Fibroblast of pulmonary artery (primary cell): Measurements from ENCODE around the gene ENPP6.

Experiments
- DNase-seq: peaks from one replicate; pipeline ENCODE4 v3.0.0-alpha.2; 2010; ENCODE audit warnings: low read depth
- H3K4me3 ChIP-seq: replicated peaks from 2 replicates; pipeline ENCODE4 v1.5.1; 2011; ENCODE audit warnings: low read depth, mild to moderate bottlenecking, control low read depth, low read length, moderate library complexity
- TF ChIP-seq, protein P1 (sequence below): IDR thresholded peaks from 2 replicates; pipeline ENCODE4 v1.5.1; 2011; ENCODE audit warnings: mild to moderate bottlenecking, control low read depth, low read length, inconsistent platforms; ENCODE audit errors: missing control alignments

The ENPP6 gene

DNA sequence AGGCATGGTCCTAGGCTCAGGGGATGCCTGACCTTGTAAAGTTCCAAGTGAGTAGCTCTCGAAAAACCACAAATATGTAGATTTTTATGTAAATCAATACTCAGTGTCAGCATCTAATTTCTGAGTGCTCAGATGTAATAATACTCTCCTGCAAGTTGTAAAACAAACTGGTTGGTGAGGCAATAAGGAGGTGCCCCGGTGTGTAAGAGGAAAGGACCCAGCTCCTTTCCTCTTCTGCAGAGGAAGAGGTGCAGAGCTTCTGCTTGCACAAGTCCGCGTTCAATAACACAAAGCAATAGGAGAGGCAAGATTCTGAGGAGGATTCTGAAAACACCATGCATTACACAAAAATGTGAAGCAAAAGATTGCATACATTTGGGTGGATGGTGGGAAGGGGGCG is 43.6 kb upstream of the ENPP6 start:
- TF ChIP-seq, protein P1, sequence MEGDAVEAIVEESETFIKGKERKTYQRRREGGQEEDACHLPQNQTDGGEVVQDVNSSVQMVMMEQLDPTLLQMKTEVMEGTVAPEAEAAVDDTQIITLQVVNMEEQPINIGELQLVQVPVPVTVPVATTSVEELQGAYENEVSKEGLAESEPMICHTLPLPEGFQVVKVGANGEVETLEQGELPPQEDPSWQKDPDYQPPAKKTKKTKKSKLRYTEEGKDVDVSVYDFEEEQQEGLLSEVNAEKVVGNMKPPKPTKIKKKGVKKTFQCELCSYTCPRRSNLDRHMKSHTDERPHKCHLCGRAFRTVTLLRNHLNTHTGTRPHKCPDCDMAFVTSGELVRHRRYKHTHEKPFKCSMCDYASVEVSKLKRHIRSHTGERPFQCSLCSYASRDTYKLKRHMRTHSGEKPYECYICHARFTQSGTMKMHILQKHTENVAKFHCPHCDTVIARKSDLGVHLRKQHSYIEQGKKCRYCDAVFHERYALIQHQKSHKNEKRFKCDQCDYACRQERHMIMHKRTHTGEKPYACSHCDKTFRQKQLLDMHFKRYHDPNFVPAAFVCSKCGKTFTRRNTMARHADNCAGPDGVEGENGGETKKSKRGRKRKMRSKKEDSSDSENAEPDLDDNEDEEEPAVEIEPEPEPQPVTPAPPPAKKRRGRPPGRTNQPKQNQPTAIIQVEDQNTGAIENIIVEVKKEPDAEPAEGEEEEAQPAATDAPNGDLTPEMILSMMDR = no peak
- no peak overlapping the region for H3K4me3 ChIP-seq
- no peak for DNase-seq

- DNase-seq = no peak
- TF ChIP-seq, protein P1 = no peak
- H3K4me3 ChIP-seq = no peak overlapping the region
These were observed 42.2 kb upstream of the ENPP6 start for GRCh38 chr4:184259866-184260265.

GRCh38 chr4:184259081-184259480 is 41.4 kb upstream of the ENPP6 start:
- DNase-seq = no peak
- H3K4me3 ChIP-seq = no peak overlapping the region
- TF ChIP-seq, protein P1 = no peak

- no peak for DNase-seq
- no peak overlapping the region for H3K4me3 ChIP-seq
- TF ChIP-seq, protein P1 = no peak
These were observed 38.4 kb upstream of the ENPP6 start for GRCh38 chr4:184255871-184256642.

GRCh38 chr4:184255361-184255760 is 37.7 kb upstream of the ENPP6 start:
- DNase-seq = no peak
- TF ChIP-seq, protein P1 = no peak
- no peak overlapping the region for H3K4me3 ChIP-seq

DNA sequence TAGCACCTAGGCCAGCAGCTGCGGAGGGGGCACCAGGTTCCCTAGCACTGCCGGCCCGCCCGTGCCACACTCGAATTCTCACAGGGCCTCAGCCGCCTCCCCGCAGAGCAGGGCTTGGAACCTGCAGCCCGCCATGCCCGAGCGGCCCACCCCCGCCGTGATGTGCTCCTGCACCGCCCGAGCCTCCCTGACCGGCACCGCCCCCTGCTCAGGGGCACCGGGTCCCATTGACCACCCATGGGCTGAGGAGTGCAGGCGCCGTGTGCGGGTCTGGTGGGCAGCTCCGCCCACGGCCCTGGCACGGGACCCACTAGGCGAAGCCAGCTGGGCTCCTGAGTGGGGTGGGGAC is 35.4 kb upstream of the ENPP6 start:
- DNase-seq = no peak
- H3K4me3 ChIP-seq = no peak overlapping the region
- TF ChIP-seq, protein P1 = no peak
